ENCODE data around the gene SCAMP4.

Gene SCAMP4

GRCh38 chr19:1938071-1938470 is 32.9 kb downstream of the SCAMP4 start:
- no peak overlapping the region for H2AFZ ChIP-seq (ENCODE audit: low read depth, low read length)
- H3K27ac ChIP-seq (ENCODE audit: low read length): no peak overlapping the region
- H3K9me3 ChIP-seq (ENCODE audit: insufficient read depth, low read length): no peaks in the 10 kb centered on the region
- TF ChIP-seq EZH2phosphoT487 (IDR thresholded peaks at IDR 0.05; ENCODE audit: low read depth) (no peak), CTCF (IDR thresholded peaks at IDR 0.05; ENCODE audit: low read depth, low read length) (no peak)
- H3K4me2 ChIP-seq (ENCODE audit: low read length): no peak overlapping the region
- H3K36me3 ChIP-seq (replicated peaks; ENCODE audit: low read depth, low read length): no peaks in the 10 kb centered on the region
- H3K4me3 ChIP-seq (ENCODE audit: low read length): no peak overlapping the region
- peaks cover 10% of the 10 kb centered on the region for H3K4me1 ChIP-seq (ENCODE audit: low read length)
- peaks cover 28% of the 10 kb centered on the region for H3K79me2 ChIP-seq (ENCODE audit: low read length)
- no peaks in the 10 kb centered on the region for H3K27me3 ChIP-seq (ENCODE audit: low read depth, low read length)
- H3K9ac ChIP-seq (ENCODE audit: low read length): no peak overlapping the region
- H4K20me1 ChIP-seq (ENCODE audit: insufficient read depth, low read length): peaks cover 8% of the 10 kb centered on the region

GRCh38 chr19:1941146-1942077 is 36.2 kb downstream of the SCAMP4 start, which contains the start of gene CSNK1G2:
Gene CSNK1G2, plus strand, starts transcription at chr19:1941172. Its CDS starts 28,601 bp downstream, at chr19:1969773.
- Histone ChIP-seq H3K4me1 (ENCODE audit: low read length) (peaks cover 16% of the 10 kb centered on the region), H4K20me1 (ENCODE audit: insufficient read depth, low read length) (peaks cover 37% of the 10 kb centered on the region), H3K27me3 (ENCODE audit: low read depth, low read length) (no peaks in the 10 kb centered on the region), H3K4me3 (ENCODE audit: low read length) (peak within 1 kb of the TSS; percentile 79), H3K9me3 (ENCODE audit: insufficient read depth, low read length) (no peaks in the 10 kb centered on the region), H3K9ac (ENCODE audit: low read length) (peak within 1 kb of the TSS; percentile 94), H2AFZ (ENCODE audit: low read depth, low read length) (no peak within 1 kb of the TSS; the same call in 1 of the 2 replicates), H3K79me2 (ENCODE audit: low read length) (peaks cover 59% of the 10 kb centered on the region), H3K27ac (ENCODE audit: low read length) (peak within 1 kb of the TSS; percentile 84), H3K36me3 (replicated peaks; ENCODE audit: low read depth, low read length) (peaks cover 2% of the 10 kb centered on the region), H3K4me2 (ENCODE audit: low read length) (peak within 1 kb of the TSS; percentile 83)
- TF ChIP-seq CTCF (IDR thresholded peaks at IDR 0.05; ENCODE audit: low read depth, low read length) (no peak), EZH2phosphoT487 (IDR thresholded peaks at IDR 0.05; ENCODE audit: low read depth) (no peak)

GRCh38 chr19:1942078-1942933 is 37.1 kb downstream of the SCAMP4 start:
- H3K9ac ChIP-seq (ENCODE audit: low read length): peak overlapping the region; percentile 94
- peaks cover 67% of the 10 kb centered on the region for H3K79me2 ChIP-seq (ENCODE audit: low read length)
- H3K4me2 ChIP-seq (ENCODE audit: low read length): peak overlapping the region; percentile 70
- H3K36me3 ChIP-seq (replicated peaks; ENCODE audit: low read depth, low read length): peaks cover 5% of the 10 kb centered on the region
- no peaks in the 10 kb centered on the region for H3K27me3 ChIP-seq (ENCODE audit: low read depth, low read length)
- H3K4me3 ChIP-seq (ENCODE audit: low read length): peak overlapping the region; percentile 79
- peak overlapping the region; percentile 84 for H3K27ac ChIP-seq (ENCODE audit: low read length)
- peaks cover 43% of the 10 kb centered on the region for H4K20me1 ChIP-seq (ENCODE audit: insufficient read depth, low read length)
- TF ChIP-seq EZH2phosphoT487 (IDR thresholded peaks at IDR 0.05; ENCODE audit: low read depth) (no peak), CTCF (IDR thresholded peaks at IDR 0.05; ENCODE audit: low read depth, low read length) (no peak)
- H3K4me1 ChIP-seq (ENCODE audit: low read length): peaks cover 16% of the 10 kb centered on the region
- H2AFZ ChIP-seq (ENCODE audit: low read depth, low read length): no peak overlapping the region
- H3K9me3 ChIP-seq (ENCODE audit: insufficient read depth, low read length): no peaks in the 10 kb centered on the region

Measured in OCI-LY3 (cell line).